HCT116 (cell line): ENCODE results near the gene ABL1. TPM values are rescaled to one million over a fixed set of nuclear protein-coding genes. Genes with fewer than 3 reads are reported as not detected.

Experiments
- ATAC-seq: fragments of 200-7000 bp; cut with Tn5 transposase; 2 replicates; pipeline ENCODE4 v1.9.1; 2020; ENCODE audit warnings: mild to moderate bottlenecking, moderate library complexity
- BruUV-seq: library from RNA; stranded (reverse); fragments of 400-500 nt; replicated peaks from 2 replicates; lab custom pipeline; 2021; lab: Mats Ljungman, UMichigan
- CTCF ChIA-PET: fragments of 300-600 bp; sonication (Branson Sonifier 250); formaldehyde crosslinking; loops from one replicate; lab custom pipeline; 2021; ENCODE audit warnings: antibody characterized with exemption; lab: Charles Lee
- POLR2A ChIA-PET: fragments of 300-600, 350-600 bp; sonication (Branson Sonifier 250); formaldehyde crosslinking; loops from one replicate; lab custom pipeline; 2021; ENCODE audit warnings: antibody characterized with exemption; lab: Charles Lee
- RAD21 ChIA-PET, 2 experiments: fragments of 300-600 bp; sonication (Branson Sonifier 250); formaldehyde crosslinking; loops; one replicate each; lab custom pipeline; 2023; ENCODE audit warnings: low total read pairs in 2 of 2; ENCODE audit not compliant: uncharacterized antibody in 2 of 2, unreplicated experiment in 2 of 2, low non-redundant PET in 1 of 2; lab: Charles Lee
- DNase-seq: peaks from one replicate; pipeline ENCODE4 v3.0.0-alpha.2; 2010; ENCODE audit warnings: low read depth, low spot score
- H2AFZ ChIP-seq: fragments of 200-600 bp; shearing (Covaris generic), sonication (generic); 2 replicates; pipeline ENCODE4 v1.6.1; 2017; ENCODE audit warnings: low read depth, mixed run types, mixed read lengths, antibody characterized with exemption, low read length; ENCODE audit not compliant: poor library complexity, severe bottlenecking
- H3K27ac ChIP-seq: 2 replicates; pipeline ENCODE4 v1.5.1; 2012; ENCODE audit warnings: low read depth, low read length
- H3K27me3 ChIP-seq: fragments of 200-600 bp; sonication (generic); 2 replicates; pipeline ENCODE4 v1.6.1; 2016; ENCODE audit warnings: mixed run types, low read length, mixed read lengths; ENCODE audit not compliant: insufficient read depth
- H3K36me3 ChIP-seq, 2 experiments: fragments of 200-500 bp in 1 of 2; fragments of 200-600 bp in 1 of 2; sonication (Bioruptor generic) in 1 of 2; sonication (generic) in 1 of 2; 2 replicates each; pipeline versions ENCODE4 v1.5.1 to v1.6.1; 2014 to 2016; ENCODE audit warnings: low read length in 2 of 2, inconsistent platforms in 1 of 2, mixed read lengths in 1 of 2, mixed run types in 1 of 2; ENCODE audit not compliant: insufficient read depth in 2 of 2, control insufficient read depth in 1 of 2
- H3K4me1 ChIP-seq, 2 experiments: fragments of 200-600 bp in 1 of 2; sonication (generic) in 1 of 2; 2 replicates each; pipeline versions ENCODE4 v1.5.1 to v1.6.1; 2012 to 2017; ENCODE audit warnings: low read length in 2 of 2, inconsistent platforms in 1 of 2, mild to moderate bottlenecking in 1 of 2, mixed read lengths in 1 of 2, mixed run types in 1 of 2, moderate library complexity in 1 of 2; ENCODE audit not compliant: insufficient read depth in 2 of 2, control insufficient read depth in 1 of 2
- H3K4me2 ChIP-seq: fragments of 200-600 bp; sonication (generic); 2 replicates; pipeline ENCODE4 v1.6.1; 2017; ENCODE audit warnings: mixed run types, low read length, mixed read lengths
- H3K4me3 ChIP-seq, 2 experiments: fragments of 200-600 bp in 1 of 2; sonication (generic) in 1 of 2; replicated peaks in 1 of 2; 2 replicates each; pipeline ENCODE4 v1.5.1; 2011 to 2016; ENCODE audit warnings: low read length in 2 of 2, control low read depth in 1 of 2, low read depth in 1 of 2, mild to moderate bottlenecking in 1 of 2, mixed read lengths in 1 of 2, mixed run types in 1 of 2
- H3K79me2 ChIP-seq: fragments of 200-600 bp; sonication (generic); 2 replicates; pipeline ENCODE4 v1.6.1; 2017; ENCODE audit warnings: mild to moderate bottlenecking, mixed run types, low read length, moderate library complexity, mixed read lengths; ENCODE audit not compliant: insufficient read depth
- H3K9ac ChIP-seq: fragments of 200-600 bp; sonication (generic); 2 replicates; pipeline ENCODE4 v1.6.1; 2016; ENCODE audit warnings: low read length, mixed read lengths
- H3K9me2 ChIP-seq: fragments of 200-600 bp; sonication (generic), shearing (Covaris generic); 2 replicates; pipeline ENCODE4 v1.6.1; 2017; ENCODE audit warnings: mixed run types, mild to moderate bottlenecking, moderate library complexity; ENCODE audit not compliant: insufficient read depth
- H3K9me3 ChIP-seq, 2 experiments: fragments of 200-500 bp in 1 of 2; fragments of 200-600 bp in 1 of 2; sonication (Bioruptor generic) in 1 of 2; sonication (generic) in 1 of 2; 2 replicates each; pipeline ENCODE4 v1.6.1; 2014 to 2017; ENCODE audit warnings: low read length in 2 of 2, mixed read lengths in 2 of 2, inconsistent platforms in 1 of 2, low read depth in 1 of 2, mild to moderate bottlenecking in 1 of 2, mixed run types in 1 of 2, moderate library complexity in 1 of 2; ENCODE audit not compliant: control insufficient read depth in 1 of 2, insufficient read depth in 1 of 2
- H4K20me1 ChIP-seq: fragments of 200-600 bp; sonication (generic), shearing (Covaris generic); 2 replicates; pipeline ENCODE4 v1.6.1; 2017; ENCODE audit warnings: mixed run types, mild to moderate bottlenecking, moderate library complexity; ENCODE audit not compliant: insufficient read depth
- CEBPB ChIP-seq: IDR thresholded peaks from 2 replicates; pipeline ENCODE4 v1.6.1; 2012; ENCODE audit warnings: low read depth
- EGR1 ChIP-seq: IDR thresholded peaks from 2 replicates; pipeline ENCODE4 v1.6.1; 2012; ENCODE audit warnings: low read depth
- intact Hi-C: fragments of 100-400 bp; cut with micrococcal nuclease; formaldehyde crosslinking; loops from 2 replicates; pipeline ENCODE4 v1.10.0; 2022
- total RNA-seq: library from RNA; stranded (reverse); gene quantifications from one replicate; pipeline ENCODE4 v1.2.1, GENCODE V29; 2021; ENCODE audit not compliant: unreplicated experiment
- TF ChIP-seq, protein P1 (sequence below): IDR thresholded peaks from 2 replicates; pipeline ENCODE4 v1.6.1; 2012; ENCODE audit warnings: low read depth

Gene ABL1
- total RNA-seq, 1 experiment from 2014 or later, result 54.7 TPM

DNA sequence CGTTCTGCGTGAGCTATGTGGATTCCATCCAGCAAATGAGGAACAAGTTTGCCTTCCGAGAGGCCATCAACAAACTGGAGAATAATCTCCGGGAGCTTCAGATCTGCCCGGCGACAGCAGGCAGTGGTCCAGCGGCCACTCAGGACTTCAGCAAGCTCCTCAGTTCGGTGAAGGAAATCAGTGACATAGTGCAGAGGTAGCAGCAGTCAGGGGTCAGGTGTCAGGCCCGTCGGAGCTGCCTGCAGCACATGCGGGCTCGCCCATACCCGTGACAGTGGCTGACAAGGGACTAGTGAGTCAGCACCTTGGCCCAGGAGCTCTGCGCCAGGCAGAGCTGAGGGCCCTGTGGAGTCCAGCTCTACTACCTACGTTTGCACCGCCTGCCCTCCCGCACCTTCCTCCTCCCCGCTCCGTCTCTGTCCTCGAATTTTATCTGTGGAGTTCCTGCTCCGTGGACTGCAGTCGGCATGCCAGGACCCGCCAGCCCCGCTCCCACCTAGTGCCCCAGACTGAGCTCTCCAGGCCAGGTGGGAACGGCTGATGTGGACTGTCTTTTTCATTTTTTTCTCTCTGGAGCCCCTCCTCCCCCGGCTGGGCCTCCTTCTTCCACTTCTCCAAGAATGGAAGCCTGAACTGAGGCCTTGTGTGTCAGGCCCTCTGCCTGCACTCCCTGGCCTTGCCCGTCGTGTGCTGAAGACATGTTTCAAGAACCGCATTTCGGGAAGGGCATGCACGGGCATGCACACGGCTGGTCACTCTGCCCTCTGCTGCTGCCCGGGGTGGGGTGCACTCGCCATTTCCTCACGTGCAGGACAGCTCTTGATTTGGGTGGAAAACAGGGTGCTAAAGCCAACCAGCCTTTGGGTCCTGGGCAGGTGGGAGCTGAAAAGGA, 50.7 kb downstream of the ABL1 start:
- no peaks in the 10 kb centered on the region for H3K79me2 ChIP-seq
- peaks cover 0 to 14% of the 10 kb centered on the region in 2 experiments; a peak in 3 of 4 replicates for H3K36me3 ChIP-seq
- no peaks in the 10 kb centered on the region for H4K20me1 ChIP-seq
- H3K27me3 ChIP-seq, result no peaks in the 10 kb centered on the region
- ChIA-PET POLR2A (interaction anchor here (0.9 kb wide), 1 partner anchor 110 kb away, joined by 3 read pairs; no protein-coding TSS in a partner anchor), CTCF (interaction anchor here (0.9 to 1.2 kb wide), 2 partner anchors 19 to 112 kb away, joined by 5 to 7 read pairs; no protein-coding TSS in a partner anchor), RAD21 (no interaction called here)
- H3K9me3 ChIP-seq, result no peaks in the 10 kb centered on the region
- TF ChIP-seq, protein P1, sequence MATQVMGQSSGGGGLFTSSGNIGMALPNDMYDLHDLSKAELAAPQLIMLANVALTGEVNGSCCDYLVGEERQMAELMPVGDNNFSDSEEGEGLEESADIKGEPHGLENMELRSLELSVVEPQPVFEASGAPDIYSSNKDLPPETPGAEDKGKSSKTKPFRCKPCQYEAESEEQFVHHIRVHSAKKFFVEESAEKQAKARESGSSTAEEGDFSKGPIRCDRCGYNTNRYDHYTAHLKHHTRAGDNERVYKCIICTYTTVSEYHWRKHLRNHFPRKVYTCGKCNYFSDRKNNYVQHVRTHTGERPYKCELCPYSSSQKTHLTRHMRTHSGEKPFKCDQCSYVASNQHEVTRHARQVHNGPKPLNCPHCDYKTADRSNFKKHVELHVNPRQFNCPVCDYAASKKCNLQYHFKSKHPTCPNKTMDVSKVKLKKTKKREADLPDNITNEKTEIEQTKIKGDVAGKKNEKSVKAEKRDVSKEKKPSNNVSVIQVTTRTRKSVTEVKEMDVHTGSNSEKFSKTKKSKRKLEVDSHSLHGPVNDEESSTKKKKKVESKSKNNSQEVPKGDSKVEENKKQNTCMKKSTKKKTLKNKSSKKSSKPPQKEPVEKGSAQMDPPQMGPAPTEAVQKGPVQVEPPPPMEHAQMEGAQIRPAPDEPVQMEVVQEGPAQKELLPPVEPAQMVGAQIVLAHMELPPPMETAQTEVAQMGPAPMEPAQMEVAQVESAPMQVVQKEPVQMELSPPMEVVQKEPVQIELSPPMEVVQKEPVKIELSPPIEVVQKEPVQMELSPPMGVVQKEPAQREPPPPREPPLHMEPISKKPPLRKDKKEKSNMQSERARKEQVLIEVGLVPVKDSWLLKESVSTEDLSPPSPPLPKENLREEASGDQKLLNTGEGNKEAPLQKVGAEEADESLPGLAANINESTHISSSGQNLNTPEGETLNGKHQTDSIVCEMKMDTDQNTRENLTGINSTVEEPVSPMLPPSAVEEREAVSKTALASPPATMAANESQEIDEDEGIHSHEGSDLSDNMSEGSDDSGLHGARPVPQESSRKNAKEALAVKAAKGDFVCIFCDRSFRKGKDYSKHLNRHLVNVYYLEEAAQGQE, result no peak
- TF ChIP-seq EGR1, result no peak
- no peak for TF ChIP-seq CEBPB
- ATAC-seq (0 out of 2 replicates have a peak, but pooled peaks have one; percentile 16), DNase-seq (no peak)
- H3K27ac ChIP-seq, result peak overlapping the region; percentile 32; the same call in 1 of the 2 replicates
- BruUV-seq, result no TSS peak
- H2AFZ ChIP-seq, result no peak overlapping the region
- no peak overlapping the region for H3K9ac ChIP-seq
- intact Hi-C loops, result no loop called here
- no peak overlapping the region for H3K4me2 ChIP-seq
- no peaks in the 10 kb centered on the region for H3K9me2 ChIP-seq
- H3K4me1 ChIP-seq, result no peaks in the 10 kb centered on the region; a peak in 1 of 4 replicates
- H3K4me3 ChIP-seq, result no peak overlapping the region
